HepG2 (cell line): ENCODE data around the gene DNTTIP2. TPM values are rescaled to one million over a fixed set of nuclear protein-coding genes. Genes with fewer than 3 reads are reported as not detected.

ENCODE experiments used
- AKNA ChIP-seq: sonication (generic); formaldehyde crosslinking; IDR thresholded peaks from 2 replicates; pipeline ENCODE4 v1.4.0; 2020; ENCODE audit warnings: missing genetic modification reagents, borderline replicate concordance
- ARNT2 ChIP-seq: sonication (generic); formaldehyde crosslinking; IDR thresholded peaks from 2 replicates; pipeline ENCODE4 v1.8.0; 2022; ENCODE audit warnings: mild to moderate bottlenecking, low read depth, missing genetic modification reagents, moderate library complexity
- ASH2L ChIP-seq: fragments of 300-600, 200-600 bp; sonication (generic); IDR thresholded peaks from 2 replicates; pipeline ENCODE4 v1.7.0; 2017; ENCODE audit warnings: low read depth, mild to moderate bottlenecking, moderate library complexity, mixed read lengths, low read length; ENCODE audit not compliant: insufficient read length
- HMG20A ChIP-seq: IDR thresholded peaks from 2 replicates; pipeline ENCODE4 v1.6.1; 2016; ENCODE audit warnings: borderline replicate concordance
- HOMEZ ChIP-seq: IDR thresholded peaks from 2 replicates; pipeline ENCODE4 v1.6.1; 2016; ENCODE audit warnings: low read depth
- IRF2 ChIP-seq: IDR thresholded peaks from 2 replicates; pipeline ENCODE4 v1.6.1; 2018; ENCODE audit warnings: missing genetic modification reagents, missing compliant biosample characterization
- NFE2L2 ChIP-seq: fragments of 150-350 bp; IDR thresholded peaks from 2 replicates; pipeline ENCODE4 v1.6.1; 2014; ENCODE audit warnings: low read length
- SMYD3 ChIP-seq: sonication (generic); formaldehyde crosslinking; IDR thresholded peaks from 2 replicates; pipeline ENCODE4 v1.8.1; 2023; ENCODE audit warnings: mild to moderate bottlenecking, missing genetic modification reagents
- U2AF1 ChIP-seq: fragments of 200-400 bp; formaldehyde crosslinking; optimal IDR thresholded peaks from 2 replicates; pipeline ENCODE3; 2017; ENCODE audit warnings: mild to moderate bottlenecking, low read depth, low read length
- ZNF382 ChIP-seq: sonication (generic); formaldehyde crosslinking; IDR thresholded peaks from 2 replicates; pipeline ENCODE4 v1.5.0; 2020; ENCODE audit warnings: missing genetic modification reagents, mild to moderate bottlenecking, borderline replicate concordance
- ZNF556 ChIP-seq: sonication (generic); formaldehyde crosslinking; IDR thresholded peaks from 2 replicates; pipeline ENCODE4 v1.4.0; 2020; ENCODE audit warnings: mild to moderate bottlenecking, missing genetic modification reagents, borderline replicate concordance
- ZNF709 ChIP-seq: sonication (generic); formaldehyde crosslinking; IDR thresholded peaks from 2 replicates; pipeline ENCODE4 v1.5.0; 2020; ENCODE audit warnings: mild to moderate bottlenecking, missing genetic modification reagents
- ZSCAN22 ChIP-seq: sonication (generic); formaldehyde crosslinking; IDR thresholded peaks from 2 replicates; pipeline ENCODE4 v1.4.0; 2020; ENCODE audit warnings: mild to moderate bottlenecking, missing genetic modification reagents
- polyA plus RNA-seq, 8 experiments: library from polyadenylated mRNA; depleted of rRNA in 3 of 8; stranded (reverse) in 7 of 8; unstranded in 1 of 8; fragments of >200 nt; fragmentation: Illumina TruSeq in 4 of 8; extraction: Trizol in 4 of 8; gene quantifications; 2 replicates each; pipeline versions ENCODE4 v1.2.1 to v1.2.3, GENCODE V29; 2011 to 2016; ENCODE audit warnings: low read depth in 4 of 8, missing spikeins in 1 of 8, mixed read lengths in 1 of 8; ENCODE audit not compliant: insufficient read depth in 1 of 8
- total RNA-seq, 5 experiments: library from RNA; depleted of rRNA; stranded (reverse); fragments of >200 nt; fragmentation: Illumina TruSeq; extraction: Trizol; gene quantifications; 2 replicates each; pipeline ENCODE4 v1.2.3, GENCODE V29; 2016; ENCODE audit warnings: low read depth in 1 of 5
- TF ChIP-seq, protein P1 (sequence below): sonication (generic); formaldehyde crosslinking; IDR thresholded peaks from 2 replicates; pipeline ENCODE4 v1.5.0; 2020; ENCODE audit warnings: mild to moderate bottlenecking, missing genetic modification reagents, borderline replicate concordance

The DNTTIP2 gene
- total and polyA plus RNA-seq, 2 of the 13 experiments (the other 11 are each of a cell fraction or from before 2014, with no cell fraction given): 11.4 to 63.3 TPM

- TF ChIP-seq AKNA (CRISPR knock-in tag) (no peak), ZNF556 (CRISPR knock-in tag) (0 out of 2 replicates have a peak, but pooled peaks have one; percentile 3), IRF2 (peak; percentile 89), HMG20A (CRISPR knock-in tag) (peak; percentile 71; the same call in 1 of the 2 replicates), ZSCAN22 (CRISPR knock-in tag) (no peak), ARNT2 (CRISPR knock-in tag) (no peak), ZNF382 (CRISPR knock-in tag) (no peak), U2AF1 (no peak), SMYD3 (peak; percentile 74; the same call in 1 of the 2 replicates), ASH2L (no peak), NFE2L2 (no peak), ZNF709 (CRISPR knock-in tag) (no peak), HOMEZ (CRISPR knock-in tag) (peak; percentile 72; the same call in 1 of the 2 replicates)
- TF ChIP-seq, protein P1, sequence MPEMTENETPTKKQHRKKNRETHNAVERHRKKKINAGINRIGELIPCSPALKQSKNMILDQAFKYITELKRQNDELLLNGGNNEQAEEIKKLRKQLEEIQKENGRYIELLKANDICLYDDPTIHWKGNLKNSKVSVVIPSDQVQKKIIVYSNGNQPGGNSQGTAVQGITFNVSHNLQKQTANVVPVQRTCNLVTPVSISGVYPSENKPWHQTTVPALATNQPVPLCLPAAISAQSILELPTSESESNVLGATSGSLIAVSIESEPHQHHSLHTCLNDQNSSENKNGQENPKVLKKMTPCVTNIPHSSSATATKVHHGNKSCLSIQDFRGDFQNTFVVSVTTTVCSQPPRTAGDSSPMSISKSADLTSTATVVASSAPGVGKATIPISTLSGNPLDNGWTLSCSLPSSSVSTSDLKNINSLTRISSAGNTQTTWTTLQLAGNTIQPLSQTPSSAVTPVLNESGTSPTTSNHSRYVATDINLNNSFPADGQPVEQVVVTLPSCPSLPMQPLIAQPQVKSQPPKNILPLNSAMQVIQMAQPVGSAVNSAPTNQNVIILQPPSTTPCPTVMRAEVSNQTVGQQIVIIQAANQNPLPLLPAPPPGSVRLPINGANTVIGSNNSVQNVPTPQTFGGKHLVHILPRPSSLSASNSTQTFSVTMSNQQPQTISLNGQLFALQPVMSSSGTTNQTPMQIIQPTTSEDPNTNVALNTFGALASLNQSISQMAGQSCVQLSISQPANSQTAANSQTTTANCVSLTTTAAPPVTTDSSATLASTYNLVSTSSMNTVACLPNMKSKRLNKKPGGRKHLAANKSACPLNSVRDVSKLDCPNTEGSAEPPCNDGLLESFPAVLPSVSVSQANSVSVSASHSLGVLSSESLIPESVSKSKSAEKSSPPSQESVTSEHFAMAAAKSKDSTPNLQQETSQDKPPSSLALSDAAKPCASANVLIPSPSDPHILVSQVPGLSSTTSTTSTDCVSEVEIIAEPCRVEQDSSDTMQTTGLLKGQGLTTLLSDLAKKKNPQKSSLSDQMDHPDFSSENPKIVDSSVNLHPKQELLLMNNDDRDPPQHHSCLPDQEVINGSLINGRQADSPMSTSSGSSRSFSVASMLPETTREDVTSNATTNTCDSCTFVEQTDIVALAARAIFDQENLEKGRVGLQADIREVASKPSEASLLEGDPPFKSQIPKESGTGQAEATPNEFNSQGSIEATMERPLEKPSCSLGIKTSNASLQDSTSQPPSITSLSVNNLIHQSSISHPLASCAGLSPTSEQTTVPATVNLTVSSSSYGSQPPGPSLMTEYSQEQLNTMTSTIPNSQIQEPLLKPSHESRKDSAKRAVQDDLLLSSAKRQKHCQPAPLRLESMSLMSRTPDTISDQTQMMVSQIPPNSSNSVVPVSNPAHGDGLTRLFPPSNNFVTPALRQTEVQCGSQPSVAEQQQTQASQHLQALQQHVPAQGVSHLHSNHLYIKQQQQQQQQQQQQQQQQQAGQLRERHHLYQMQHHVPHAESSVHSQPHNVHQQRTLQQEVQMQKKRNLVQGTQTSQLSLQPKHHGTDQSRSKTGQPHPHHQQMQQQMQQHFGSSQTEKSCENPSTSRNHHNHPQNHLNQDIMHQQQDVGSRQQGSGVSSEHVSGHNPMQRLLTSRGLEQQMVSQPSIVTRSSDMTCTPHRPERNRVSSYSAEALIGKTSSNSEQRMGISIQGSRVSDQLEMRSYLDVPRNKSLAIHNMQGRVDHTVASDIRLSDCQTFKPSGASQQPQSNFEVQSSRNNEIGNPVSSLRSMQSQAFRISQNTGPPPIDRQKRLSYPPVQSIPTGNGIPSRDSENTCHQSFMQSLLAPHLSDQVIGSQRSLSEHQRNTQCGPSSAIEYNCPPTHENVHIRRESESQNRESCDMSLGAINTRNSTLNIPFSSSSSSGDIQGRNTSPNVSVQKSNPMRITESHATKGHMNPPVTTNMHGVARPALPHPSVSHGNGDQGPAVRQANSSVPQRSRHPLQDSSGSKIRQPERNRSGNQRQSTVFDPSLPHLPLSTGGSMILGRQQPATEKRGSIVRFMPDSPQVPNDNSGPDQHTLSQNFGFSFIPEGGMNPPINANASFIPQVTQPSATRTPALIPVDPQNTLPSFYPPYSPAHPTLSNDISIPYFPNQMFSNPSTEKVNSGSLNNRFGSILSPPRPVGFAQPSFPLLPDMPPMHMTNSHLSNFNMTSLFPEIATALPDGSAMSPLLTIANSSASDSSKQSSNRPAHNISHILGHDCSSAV (CRISPR knock-in tag): no peak
Measured at GRCh38 chr1:93827633-93828366, 51.2 kb downstream of the DNTTIP2 start (continued).
